HUES48 (cell line): Measurements from ENCODE around the gene GPR55.

Experiments used
- H3K27ac ChIP-seq: one replicate; pipeline ENCODE4 v1.7.0; 2013; ENCODE audit warnings: low read depth, low read length, inconsistent platforms
- H3K27me3 ChIP-seq: 2 replicates; pipeline ENCODE4 v1.6.1; 2013; ENCODE audit warnings: mild to moderate bottlenecking, low read length; ENCODE audit not compliant: control insufficient read depth, insufficient read depth
- H3K36me3 ChIP-seq: 2 replicates; pipeline ENCODE4 v1.6.1; 2013; ENCODE audit warnings: low read length; ENCODE audit not compliant: control insufficient read depth, insufficient read depth
- H3K4me1 ChIP-seq: 2 replicates; pipeline ENCODE4 v1.6.1; 2013; ENCODE audit warnings: mild to moderate bottlenecking, low read length; ENCODE audit not compliant: control insufficient read depth, insufficient read depth
- H3K4me3 ChIP-seq: 2 replicates; pipeline ENCODE4 v1.5.1; 2013; ENCODE audit warnings: mild to moderate bottlenecking, low read depth, low read length
- H3K9ac ChIP-seq: 2 replicates; pipeline ENCODE4 v1.6.1; 2013; ENCODE audit warnings: mild to moderate bottlenecking, low read depth, low read length, moderate library complexity
- H3K9me3 ChIP-seq: 2 replicates; pipeline ENCODE4 v1.6.1; 2013; ENCODE audit warnings: low read length; ENCODE audit not compliant: control insufficient read depth, insufficient read depth

The GPR55 gene

GRCh38 chr2:230861552-230862255 lies 63.3 kb downstream of the GPR55 start:
- Histone ChIP-seq H3K36me3 (no peaks in the 10 kb centered on the region), H3K4me3 (no peak overlapping the region), H3K27ac (no peak overlapping the region), H3K9ac (no peak overlapping the region), H3K27me3 (no peaks in the 10 kb centered on the region), H3K4me1 (peaks cover 23% of the 10 kb centered on the region), H3K9me3 (no peaks in the 10 kb centered on the region)
